B cell (primary cell): ENCODE measurements around the gene GP1BB. TPM values are rescaled to one million over a fixed set of nuclear protein-coding genes. Genes with fewer than 3 reads are reported as not detected.

Source experiments
- ATAC-seq: fragments of 200-7000 bp; cut with Tn5 transposase; one replicate; pipeline ENCODE4 v1.10.0; 2021; ENCODE audit warnings: low read depth, mild to moderate bottlenecking, moderate number of reproducible peaks, moderate library complexity
- CTCF ChIA-PET: fragments of 350-600 bp; sonication (Branson Sonifier 250); formaldehyde crosslinking; loops from one replicate; lab custom pipeline; 2021; ENCODE audit warnings: antibody characterized with exemption, inconsistent platforms; lab: Charles Lee
- POLR2A ChIA-PET: fragments of 350-600 bp; sonication (Branson Sonifier 250); formaldehyde crosslinking; loops from one replicate; lab custom pipeline; 2021; ENCODE audit warnings: antibody characterized with exemption; lab: Charles Lee
- DNase-seq: peaks from one replicate; pipeline ENCODE4 v3.0.0; 2013
- H2AFZ ChIP-seq: 2 replicates; pipeline ENCODE4 v1.6.1; 2012; ENCODE audit warnings: mild to moderate bottlenecking, low read depth, low read length; ENCODE audit not compliant: insufficient read depth, poor library complexity, severe bottlenecking
- H3K27ac ChIP-seq, 2 donors: 1 replicate in 1 of 2; 2 replicates in 1 of 2; pipeline ENCODE4 v1.5.1; 2012 to 2013; ENCODE audit warnings: low read length in 2 of 2, mild to moderate bottlenecking in 2 of 2, moderate library complexity in 1 of 2
- H3K27me3 ChIP-seq, 4 experiments: fragments of 200-600 bp in 1 of 4; sonication (generic) in 1 of 4; replicated peaks in 1 of 4; 1 replicate in 2 of 4; 2 replicates in 2 of 4; pipeline versions ENCODE4 v1.6.1 to v1.7.0; 2013 to 2016; ENCODE audit warnings: low read length in 3 of 4, mild to moderate bottlenecking in 2 of 4, mixed read lengths in 1 of 4, moderate library complexity in 1 of 4; ENCODE audit not compliant: insufficient read depth in 4 of 4, control insufficient read depth in 3 of 4; ENCODE audit errors: control extremely low read depth in 1 of 4
- H3K36me3 ChIP-seq, 2 experiments: replicated peaks in 1 of 2; 1 replicate in 1 of 2; 2 replicates in 1 of 2; pipeline versions ENCODE4 v1.6.1 to v1.7.1; 2013; ENCODE audit warnings: low read length in 1 of 2; ENCODE audit not compliant: insufficient read depth in 2 of 2, control insufficient read depth in 1 of 2; ENCODE audit errors: control extremely low read depth in 1 of 2, extremely low read depth in 1 of 2
- H3K4me1 ChIP-seq, 2 donors: fragments of 200-600 bp in 1 of 2; sonication (generic) in 1 of 2; 1 replicate in 1 of 2; 2 replicates in 1 of 2; pipeline versions ENCODE4 v1.5.1 to v1.6.1; 2013 to 2017; ENCODE audit warnings: low read length in 2 of 2; ENCODE audit not compliant: control insufficient read depth in 2 of 2, insufficient read depth in 2 of 2
- H3K4me2 ChIP-seq: replicated peaks from 2 replicates; pipeline ENCODE3; 2012; ENCODE audit warnings: mild to moderate bottlenecking, low read depth, low read length; ENCODE audit not compliant: poor library complexity, severe bottlenecking
- H3K4me3 ChIP-seq, 5 experiments: fragments of 200-600 bp in 1 of 5; sonication (generic) in 1 of 5; 1 replicate in 3 of 5; 2 replicates in 2 of 5; pipeline versions ENCODE4 v1.5.1 to v1.7.0; 2011 to 2016; ENCODE audit warnings: low read length in 4 of 5, mild to moderate bottlenecking in 4 of 5, low read depth in 2 of 5, control low read depth in 1 of 5, moderate library complexity in 1 of 5; ENCODE audit not compliant: insufficient read depth in 1 of 5; ENCODE audit errors: control extremely low read depth in 1 of 5, extremely low read depth in 1 of 5
- H3K79me2 ChIP-seq: fragments of 200-600 bp; sonication (generic); one replicate; pipeline ENCODE4 v1.6.0; 2016; ENCODE audit warnings: low read length; ENCODE audit not compliant: control insufficient read depth, insufficient read depth
- H3K9ac ChIP-seq: fragments of 200-600 bp; sonication (generic); 2 replicates; pipeline ENCODE4 v1.6.1; 2017; ENCODE audit warnings: mild to moderate bottlenecking, low read length, moderate library complexity
- H3K9me3 ChIP-seq, 3 donors: one replicate each; pipeline versions ENCODE4 v1.6.1 to v1.7.1; 2013; ENCODE audit warnings: low read length in 2 of 3; ENCODE audit not compliant: control insufficient read depth in 2 of 3, insufficient read depth in 1 of 3; ENCODE audit errors: control extremely low read depth in 1 of 3
- H4K20me1 ChIP-seq: 2 replicates; pipeline ENCODE4 v1.6.0; 2012; ENCODE audit warnings: mild to moderate bottlenecking, low read length; ENCODE audit not compliant: insufficient read depth, control insufficient read depth, poor library complexity, severe bottlenecking
- H3K27ac Mint-ChIP-seq: one replicate; pipeline ENCODE4 v1.8.0; 2021; ENCODE audit warnings: mixed read lengths
- H3K27me3 Mint-ChIP-seq: one replicate; pipeline ENCODE4 v1.8.0; 2021; ENCODE audit warnings: mixed read lengths
- H3K4me1 Mint-ChIP-seq: one replicate; pipeline ENCODE4 v1.8.0; 2021; ENCODE audit warnings: mixed read lengths
- H3K4me3 Mint-ChIP-seq: one replicate; pipeline ENCODE4 v1.8.0; 2021; ENCODE audit warnings: mixed read lengths
- H3K9me3 Mint-ChIP-seq: one replicate; pipeline ENCODE4 v1.8.0; 2022; ENCODE audit warnings: mixed read lengths; ENCODE audit not compliant: insufficient read depth
- CTCF ChIP-seq: fragments of 200-600 bp; IDR thresholded peaks from one replicate; pipeline ENCODE4 v1.8.0; 2022; ENCODE audit warnings: antibody characterized with exemption, mild to moderate bottlenecking
- EZH2 ChIP-seq: IDR thresholded peaks from 2 replicates; pipeline ENCODE4 v1.6.1; 2012; ENCODE audit warnings: borderline replicate concordance, low read depth, mild to moderate bottlenecking, moderate library complexity, low read length; ENCODE audit not compliant: insufficient read depth, poor library complexity, severe bottlenecking
- WGBS: methylation state at CpG from one replicate; pipeline ENCODE4 v1.1.5; 2013; ENCODE audit warnings: missing lambda C conversion rate; ENCODE audit not compliant: insufficient coverage; 5-methylcytosine and 5-hydroxymethylcytosine counted together
- intact Hi-C: fragments of 100-400 bp; cut with micrococcal nuclease; formaldehyde crosslinking; loops from one replicate; pipeline ENCODE4 v1.10.0; 2022
- polyA plus RNA-seq: library from polyadenylated mRNA; depleted of rRNA; stranded (reverse); fragments of >200 nt; gene quantifications from 2 replicates; pipeline ENCODE4 v1.2.3, GENCODE V29; 2012
- total RNA-seq, 2 donors: library from RNA; stranded (reverse); fragments of 120-200 nt in 1 of 2; gene quantifications; 1 replicate in 1 of 2; 2 replicates in 1 of 2; pipeline versions ENCODE4 v1.2.3 to v1.2.4, GENCODE V29; 2013 to 2022

GP1BB gene
- total and polyA plus RNA-seq, 2 donors (not counting 1 experiment from before 2014, with no cell fraction given): 0.31 TPM; not detected in 1

- H3K4me3 Mint-ChIP-seq: no peak overlapping the region
- no peaks in the 10 kb centered on the region for H3K9me3 ChIP-seq
- H3K27ac Mint-ChIP-seq: no peak overlapping the region
- peaks cover 12% of the 10 kb centered on the region for H3K27me3 Mint-ChIP-seq
- ATAC-seq (no peak), DNase-seq (no peak)
- H3K36me3 ChIP-seq: no peaks in the 10 kb centered on the region
- no peaks in the 10 kb centered on the region for H3K27me3 ChIP-seq
- H3K4me1 Mint-ChIP-seq: no peaks in the 10 kb centered on the region
- CTCF ChIA-PET: no interaction called here
- no peak overlapping the region for H3K27ac ChIP-seq
- H3K4me1 ChIP-seq: no peaks in the 10 kb centered on the region
- no peak for TF ChIP-seq CTCF
- no peak for TF ChIP-seq EZH2
- H4K20me1 ChIP-seq: no peaks in the 10 kb centered on the region
- H3K4me2 ChIP-seq: no peak overlapping the region
- intact Hi-C loops: no loop called here
- POLR2A ChIA-PET: no interaction called here
- no peaks in the 10 kb centered on the region for H3K9me3 Mint-ChIP-seq
- no peak overlapping the region for H3K4me3 ChIP-seq
- H2AFZ ChIP-seq: no peak overlapping the region
- no peaks in the 10 kb centered on the region for H3K79me2 ChIP-seq
- 96% methylated on average over 6 of the region's 7 CpGs for WGBS
- H3K9ac ChIP-seq: no peak overlapping the region
Observed at GRCh38 chr22:19686946-19687345, 36.4 kb upstream of the GP1BB start.

- H3K36me3 ChIP-seq: no peaks in the 10 kb centered on the region
- H2AFZ ChIP-seq: no peak overlapping the region
- H3K9ac ChIP-seq: no peak overlapping the region
- Mint-ChIP-seq H3K27ac (no peak overlapping the region), H3K27me3 (peaks cover 11% of the 10 kb centered on the region), H3K9me3 (no peaks in the 10 kb centered on the region), H3K4me1 (no peaks in the 10 kb centered on the region), H3K4me3 (no peak overlapping the region)
- H3K27me3 ChIP-seq: no peaks in the 10 kb centered on the region
- intact Hi-C loops: no loop called here
- 88% methylated on average over 22 of the region's 22 CpGs for WGBS
- H3K27ac ChIP-seq: no peak overlapping the region
- no peaks in the 10 kb centered on the region for H3K4me1 ChIP-seq
- ChIA-PET POLR2A (no interaction called here), CTCF (no interaction called here)
- H3K4me3 ChIP-seq: no peak overlapping the region
- ATAC-seq: no peak
- no peaks in the 10 kb centered on the region for H3K79me2 ChIP-seq
- no peak for DNase-seq
- H4K20me1 ChIP-seq: no peaks in the 10 kb centered on the region
- TF ChIP-seq CTCF: no peak
- TF ChIP-seq EZH2: no peak
- H3K9me3 ChIP-seq: no peaks in the 10 kb centered on the region
- no peak overlapping the region for H3K4me2 ChIP-seq
Observed at GRCh38 chr22:19687561-19688300, 35.6 kb upstream of the GP1BB start.
